Panc1 (cell line): ENCODE results near the gene TSPOAP1. TPM values are rescaled to one million over a fixed set of nuclear protein-coding genes. Genes with fewer than 3 reads are reported as not detected.

Experiments used
- ATAC-seq: fragments of 200-7000 bp; cut with Tn5 transposase; 2 replicates; pipeline ENCODE4 v1.9.1; 2020; ENCODE audit warnings: mild to moderate bottlenecking, moderate library complexity
- BruUV-seq: library from RNA; stranded (reverse); fragments of 400-500 nt; replicated peaks from 2 replicates; lab custom pipeline; 2021; lab: Mats Ljungman, UMichigan
- CTCF ChIA-PET: fragments of 300-600 bp; sonication (Branson Sonifier 250); formaldehyde crosslinking; loops from one replicate; lab custom pipeline; 2022; ENCODE audit warnings: antibody characterized with exemption; lab: Charles Lee
- POLR2A ChIA-PET: fragments of 300-600 bp; sonication (Branson Sonifier 250); formaldehyde crosslinking; loops from one replicate; lab custom pipeline; 2022; ENCODE audit warnings: antibody characterized with exemption; lab: Charles Lee
- DNase-seq: peaks from one replicate; pipeline ENCODE4 v3.0.0-alpha.2; 2010; ENCODE audit warnings: low read depth, low spot score
- H3K27ac ChIP-seq: 2 replicates; pipeline ENCODE4 v1.5.1; 2011; ENCODE audit warnings: mild to moderate bottlenecking, low read length, inconsistent platforms
- H3K27me3 ChIP-seq: fragments of 200-500 bp; sonication (Bioruptor generic); 2 replicates; pipeline ENCODE4 v1.6.0; 2014; ENCODE audit warnings: low read length, inconsistent platforms; ENCODE audit not compliant: control insufficient read depth, insufficient read depth
- H3K36me3 ChIP-seq: fragments of 200-500 bp; sonication (Bioruptor generic); 2 replicates; pipeline ENCODE4 v1.5.1; 2014; ENCODE audit warnings: inconsistent platforms, mild to moderate bottlenecking, low read length, moderate library complexity; ENCODE audit not compliant: control insufficient read depth, insufficient read depth
- H3K4me1 ChIP-seq: 2 replicates; pipeline ENCODE4 v1.5.1; 2011; ENCODE audit warnings: inconsistent platforms, mild to moderate bottlenecking, low read length, moderate library complexity; ENCODE audit not compliant: control insufficient read depth, insufficient read depth
- H3K4me3 ChIP-seq, 2 experiments: 2 replicates each; pipeline ENCODE4 v1.5.1; 2011 to 2012; ENCODE audit warnings: low read depth in 2 of 2, low read length in 2 of 2, mild to moderate bottlenecking in 2 of 2, inconsistent platforms in 1 of 2, moderate library complexity in 1 of 2
- H3K9me3 ChIP-seq: fragments of 200-500 bp; sonication (Bioruptor generic); 2 replicates; pipeline ENCODE4 v1.5.1; 2014; ENCODE audit warnings: low read depth, mild to moderate bottlenecking, inconsistent platforms, low read length, moderate library complexity; ENCODE audit not compliant: control insufficient read depth, insufficient read depth
- POLR2AphosphoS5 ChIP-seq: IDR thresholded peaks from 2 replicates; pipeline ENCODE4 v1.6.1; 2012; ENCODE audit warnings: mild to moderate bottlenecking, low read depth, low read length, moderate library complexity
- SIN3A ChIP-seq: IDR thresholded peaks from 2 replicates; pipeline ENCODE4 v1.6.1; 2012; ENCODE audit warnings: low read depth, mild to moderate bottlenecking, low read length, moderate library complexity, borderline replicate concordance; ENCODE audit not compliant: insufficient read depth
- TCF7L2 ChIP-seq: IDR thresholded peaks from 2 replicates; pipeline ENCODE4 v1.6.1; 2011; ENCODE audit warnings: mild to moderate bottlenecking, low read depth, low read length, inconsistent platforms
- in situ Hi-C: cut with HindIII; loops from 2 replicates; pipeline ENCODE4 v1.10.0; 2016; ENCODE audit warnings: low sequenced_read_pairs, low pct_unique_long_range_greater_than_20kb
- intact Hi-C: fragments of 100-400 bp; cut with micrococcal nuclease; formaldehyde crosslinking; loops from one replicate; pipeline ENCODE4 v1.10.0; 2022; ENCODE audit not compliant: unreplicated experiment
- total RNA-seq: library from RNA; stranded (reverse); gene quantifications from one replicate; pipeline ENCODE4 v1.2.1, GENCODE V29; 2021; ENCODE audit not compliant: unreplicated experiment
- TF ChIP-seq, protein P1 (sequence below): fragments of 450-650 bp; IDR thresholded peaks from 2 replicates; pipeline ENCODE4 v1.5.1; 2017; ENCODE audit warnings: mild to moderate bottlenecking
- TF ChIP-seq, protein P2 (sequence below), 2 experiments: IDR thresholded peaks; 2 replicates each; pipeline ENCODE4 v1.6.1; 2011 to 2012; ENCODE audit warnings: low read depth in 2 of 2, control low read depth in 1 of 2, low read length in 1 of 2, mild to moderate bottlenecking in 1 of 2, moderate library complexity in 1 of 2; ENCODE audit not compliant: insufficient read depth in 1 of 2

The TSPOAP1 gene
- total RNA-seq, 1 experiment from 2014 or later: 0.05 TPM

DNA sequence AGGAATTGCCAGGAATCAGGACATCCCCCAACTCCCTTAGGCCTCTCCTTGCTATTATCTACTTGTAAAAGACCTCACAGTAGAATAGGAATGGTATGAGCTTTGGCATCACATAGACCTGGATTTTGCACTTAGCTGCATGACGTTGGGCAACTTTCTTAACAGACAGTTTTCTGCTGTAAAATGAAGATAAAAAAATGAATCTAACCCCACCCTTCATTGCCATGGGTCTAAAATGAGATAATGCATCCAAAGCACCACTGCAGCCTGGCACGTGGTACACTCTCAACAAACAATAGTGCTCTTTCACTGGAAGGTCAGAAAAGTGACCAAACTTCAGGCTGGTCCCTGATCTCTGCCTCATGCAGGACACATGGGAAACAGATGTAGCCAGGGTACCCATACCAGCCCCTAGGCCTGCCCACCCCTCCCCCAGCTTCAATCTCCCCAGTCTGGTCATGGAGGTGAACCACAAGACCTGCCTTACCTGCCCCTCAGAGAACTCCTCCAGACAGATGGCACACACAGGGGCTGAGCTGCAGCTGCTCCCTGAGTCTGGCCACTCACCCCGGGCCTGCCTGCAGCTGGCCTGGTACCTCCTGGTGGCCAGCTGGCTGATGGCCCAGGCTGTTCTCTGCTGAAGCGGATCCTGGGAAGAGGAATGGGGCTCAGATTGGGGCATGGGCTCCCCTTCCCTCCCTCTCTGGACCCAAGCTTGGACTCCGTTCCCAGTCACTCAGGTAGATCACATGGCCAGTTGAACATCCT lies 31.9 kb upstream of the TSPOAP1 start:
- Histone ChIP-seq H3K4me1 (no peaks in the 10 kb centered on the region), H3K9me3 (no peaks in the 10 kb centered on the region), H3K27me3 (no peaks in the 10 kb centered on the region), H3K27ac (no peak overlapping the region), H3K36me3 (no peaks in the 10 kb centered on the region), H3K4me3 (no peak overlapping the region)
- TF ChIP-seq, protein P1, sequence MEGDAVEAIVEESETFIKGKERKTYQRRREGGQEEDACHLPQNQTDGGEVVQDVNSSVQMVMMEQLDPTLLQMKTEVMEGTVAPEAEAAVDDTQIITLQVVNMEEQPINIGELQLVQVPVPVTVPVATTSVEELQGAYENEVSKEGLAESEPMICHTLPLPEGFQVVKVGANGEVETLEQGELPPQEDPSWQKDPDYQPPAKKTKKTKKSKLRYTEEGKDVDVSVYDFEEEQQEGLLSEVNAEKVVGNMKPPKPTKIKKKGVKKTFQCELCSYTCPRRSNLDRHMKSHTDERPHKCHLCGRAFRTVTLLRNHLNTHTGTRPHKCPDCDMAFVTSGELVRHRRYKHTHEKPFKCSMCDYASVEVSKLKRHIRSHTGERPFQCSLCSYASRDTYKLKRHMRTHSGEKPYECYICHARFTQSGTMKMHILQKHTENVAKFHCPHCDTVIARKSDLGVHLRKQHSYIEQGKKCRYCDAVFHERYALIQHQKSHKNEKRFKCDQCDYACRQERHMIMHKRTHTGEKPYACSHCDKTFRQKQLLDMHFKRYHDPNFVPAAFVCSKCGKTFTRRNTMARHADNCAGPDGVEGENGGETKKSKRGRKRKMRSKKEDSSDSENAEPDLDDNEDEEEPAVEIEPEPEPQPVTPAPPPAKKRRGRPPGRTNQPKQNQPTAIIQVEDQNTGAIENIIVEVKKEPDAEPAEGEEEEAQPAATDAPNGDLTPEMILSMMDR: no peak
- TF ChIP-seq SIN3A (no peak), TCF7L2 (no peak), POLR2AphosphoS5 (no peak)
- TF ChIP-seq, protein P2, sequence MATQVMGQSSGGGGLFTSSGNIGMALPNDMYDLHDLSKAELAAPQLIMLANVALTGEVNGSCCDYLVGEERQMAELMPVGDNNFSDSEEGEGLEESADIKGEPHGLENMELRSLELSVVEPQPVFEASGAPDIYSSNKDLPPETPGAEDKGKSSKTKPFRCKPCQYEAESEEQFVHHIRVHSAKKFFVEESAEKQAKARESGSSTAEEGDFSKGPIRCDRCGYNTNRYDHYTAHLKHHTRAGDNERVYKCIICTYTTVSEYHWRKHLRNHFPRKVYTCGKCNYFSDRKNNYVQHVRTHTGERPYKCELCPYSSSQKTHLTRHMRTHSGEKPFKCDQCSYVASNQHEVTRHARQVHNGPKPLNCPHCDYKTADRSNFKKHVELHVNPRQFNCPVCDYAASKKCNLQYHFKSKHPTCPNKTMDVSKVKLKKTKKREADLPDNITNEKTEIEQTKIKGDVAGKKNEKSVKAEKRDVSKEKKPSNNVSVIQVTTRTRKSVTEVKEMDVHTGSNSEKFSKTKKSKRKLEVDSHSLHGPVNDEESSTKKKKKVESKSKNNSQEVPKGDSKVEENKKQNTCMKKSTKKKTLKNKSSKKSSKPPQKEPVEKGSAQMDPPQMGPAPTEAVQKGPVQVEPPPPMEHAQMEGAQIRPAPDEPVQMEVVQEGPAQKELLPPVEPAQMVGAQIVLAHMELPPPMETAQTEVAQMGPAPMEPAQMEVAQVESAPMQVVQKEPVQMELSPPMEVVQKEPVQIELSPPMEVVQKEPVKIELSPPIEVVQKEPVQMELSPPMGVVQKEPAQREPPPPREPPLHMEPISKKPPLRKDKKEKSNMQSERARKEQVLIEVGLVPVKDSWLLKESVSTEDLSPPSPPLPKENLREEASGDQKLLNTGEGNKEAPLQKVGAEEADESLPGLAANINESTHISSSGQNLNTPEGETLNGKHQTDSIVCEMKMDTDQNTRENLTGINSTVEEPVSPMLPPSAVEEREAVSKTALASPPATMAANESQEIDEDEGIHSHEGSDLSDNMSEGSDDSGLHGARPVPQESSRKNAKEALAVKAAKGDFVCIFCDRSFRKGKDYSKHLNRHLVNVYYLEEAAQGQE (IDR thresholded peaks at IDR 0.05; ENCODE audit: insufficient read depth in 1 of 2, low read depth in 2 of 2, low read length in 1 of 2): no peak
- DNase-seq: no peak
- intact Hi-C loops: no loop called here
- in situ Hi-C loops: no loop called here
- no peak; the same call in 1 of the 2 replicates for ATAC-seq
- ChIA-PET CTCF (interaction anchor here (0.6 kb wide), 1 partner anchor 14 kb away, joined by 6 read pairs; no protein-coding TSS in a partner anchor), POLR2A (no interaction called here)
- no TSS peak for BruUV-seq

DNA sequence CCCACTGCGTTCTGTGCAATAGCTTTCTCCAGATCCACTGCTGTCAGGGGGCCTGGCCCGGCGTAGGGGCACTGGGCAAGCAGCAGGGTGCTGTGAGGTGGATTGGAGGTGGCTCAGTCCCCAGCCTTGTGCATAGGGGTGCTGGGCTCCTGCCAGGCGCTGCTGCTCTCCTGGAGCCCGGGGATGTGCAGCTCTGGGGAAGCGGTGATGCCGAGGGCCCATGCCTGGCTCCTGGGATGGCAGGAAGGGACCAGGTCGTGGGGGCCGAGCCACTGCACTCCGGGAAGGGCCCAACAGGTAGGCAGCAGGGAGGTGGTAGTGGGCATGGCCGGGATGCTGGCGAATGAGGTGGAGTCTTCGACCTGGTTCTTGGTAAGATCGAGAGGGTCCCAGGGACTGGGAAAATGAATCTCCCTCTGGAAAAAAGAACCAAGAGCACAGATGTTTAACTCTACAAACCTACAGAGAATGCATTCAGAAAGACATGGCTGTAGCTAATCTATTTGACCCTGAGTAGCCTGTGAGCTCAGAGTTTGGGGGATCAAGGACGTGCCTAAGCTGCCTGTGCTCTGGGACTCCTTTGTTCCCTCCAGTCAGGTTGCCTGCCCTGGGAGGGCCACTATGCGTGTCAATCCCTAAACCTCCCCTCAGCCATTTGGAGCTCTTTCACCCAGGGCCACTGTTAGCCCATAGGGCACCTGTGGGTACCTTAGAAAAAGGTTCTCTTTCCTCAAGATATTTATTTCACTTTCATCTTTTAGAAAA lies 30.0 kb upstream of the TSPOAP1 start:
- no peaks in the 10 kb centered on the region for H3K27me3 ChIP-seq
- in situ Hi-C loops (no loop called here), intact Hi-C loops (no loop called here)
- TF ChIP-seq TCF7L2 (no peak), POLR2AphosphoS5 (no peak), SIN3A (no peak)
- TF ChIP-seq, protein P2 (IDR thresholded peaks at IDR 0.05; ENCODE audit: insufficient read depth in 1 of 2, low read depth in 2 of 2, low read length in 1 of 2): no peak
- TF ChIP-seq, protein P1: no peak
- BruUV-seq: no TSS peak
- ChIA-PET CTCF (no interaction called here), POLR2A (no interaction called here)
- H3K4me3 ChIP-seq: no peak overlapping the region
- no peak for DNase-seq
- H3K27ac ChIP-seq: no peak overlapping the region
- H3K4me1 ChIP-seq: no peaks in the 10 kb centered on the region
- no peaks in the 10 kb centered on the region for H3K9me3 ChIP-seq
- ATAC-seq: no peak
- no peaks in the 10 kb centered on the region for H3K36me3 ChIP-seq
